ENCODE data around the gene GPR148. TPM values are rescaled to one million over a fixed set of nuclear protein-coding genes. Genes with fewer than 3 reads are reported as not detected.

The GPR148 gene
- total and polyA plus RNA-seq, 2 of the 4 experiments (the other 2 are of a cell fraction) = not detected

- TF ChIP-seq CEBPB (IDR thresholded peaks at IDR 0.05; ENCODE audit: low read depth, low read length) = no peak
- no peak for TF ChIP-seq NFE2L2 (IDR thresholded peaks at IDR 0.05; ENCODE audit: low read depth, low read length)
- TF ChIP-seq MAZ (IDR thresholded peaks at IDR 0.05; ENCODE audit: borderline replicate concordance, low read depth, low read length) = no peak
- no peak for TF ChIP-seq MAFK (IDR thresholded peaks at IDR 0.05; ENCODE audit: low read depth, low read length)
- no peak for TF ChIP-seq USF2 (IDR thresholded peaks at IDR 0.05; ENCODE audit: low read depth, low read length)
- no peak for TF ChIP-seq POLR2A (IDR thresholded peaks at IDR 0.05; ENCODE audit: low read depth, low read length)
- no peak for TF ChIP-seq FOS (IDR thresholded peaks at IDR 0.05; ENCODE audit: low read depth, low read length)
- TF ChIP-seq CTCF (conservative IDR thresholded peaks at IDR 0.05; ENCODE audit: low read depth, low read length) = no peak
- no peak for TF ChIP-seq CHD1 (IDR thresholded peaks at IDR 0.05; ENCODE audit: low read depth, low read length)
- in situ Hi-C loops (cut with MboI; ENCODE audit: low sequenced_read_pairs) (no loop called here), intact Hi-C loops (cut with micrococcal nuclease) (no loop called here), dilution Hi-C loops (cut with HindIII; ENCODE audit: low sequenced_read_pairs, unreplicated experiment) (no loop called here)
- no peak overlapping the region for H3K9ac ChIP-seq (ENCODE audit: low read depth, low read length)
- H2BK20ac ChIP-seq (ENCODE audit: low read depth, low read length) = no peak overlapping the region
- no peak for ATAC-seq (ENCODE audit: low read depth)
- no peaks in the 10 kb centered on the region for H3K79me1 ChIP-seq (ENCODE audit: low read depth in 1 of 2, low read length in 2 of 2)
- H3K27ac ChIP-seq (ENCODE audit: insufficient read depth, low read length) = no peak overlapping the region
- H3K23ac ChIP-seq (ENCODE audit: low read depth, low read length) = no peak overlapping the region
- H3K4me1 ChIP-seq (ENCODE audit: control insufficient read depth, insufficient read depth, low read length) = no peaks in the 10 kb centered on the region
- no peak for DNase-seq
- 37% methylated on average over 7 of the region's 8 CpGs; no CpG with 5 or more reads in 1 of the 2 experiments for WGBS, 2 experiments (ENCODE audit: extremely low coverage in 2 of 2, insufficient read length in 1 of 2)
- H2BK5ac ChIP-seq (ENCODE audit: low read depth, low read length, poor library complexity, severe bottlenecking) = no peak overlapping the region
- H2BK15ac ChIP-seq (ENCODE audit: low read depth, low read length) = no peak overlapping the region
- H3K36me3 ChIP-seq (ENCODE audit: control insufficient read depth, insufficient read depth, low read length) = no peaks in the 10 kb centered on the region
- H2BK120ac ChIP-seq (ENCODE audit: low read depth, low read length) = no peak overlapping the region
- ChIA-PET POLR2A (ENCODE audit: unreplicated experiment) (no interaction called here), CTCF (no interaction called here)
- H2AK9ac ChIP-seq (replicated peaks; ENCODE audit: low read depth, low read length, poor library complexity) = no peak overlapping the region
- 0 out of 2 replicates have a peak, but pooled peaks cover under 1% of the 10 kb centered on the region for H3K9me3 ChIP-seq (ENCODE audit: control insufficient read depth, insufficient read depth, low read length)
- no TSS peak for BruUV-seq (replicated peaks)
- H4K5ac ChIP-seq (ENCODE audit: low read depth, low read length) = no peak overlapping the region
- H3K4me2 ChIP-seq (ENCODE audit: low read depth, low read length) = no peak overlapping the region
- no peak overlapping the region for H2AK5ac ChIP-seq (ENCODE audit: low read depth, low read length)
- no peak overlapping the region for H4K8ac ChIP-seq (ENCODE audit: low read depth in 2 of 2, low read length in 2 of 2)
- H4K20me1 ChIP-seq (ENCODE audit: insufficient read depth, low read length) = no peaks in the 10 kb centered on the region
- H2AFZ ChIP-seq (replicated peaks; ENCODE audit: low read length, poor library complexity) = no peak overlapping the region
- H3K56ac ChIP-seq (ENCODE audit: extremely low read depth, insufficient read depth, low read length) = no peak overlapping the region
- no peak overlapping the region for H3K14ac ChIP-seq (replicated peaks; ENCODE audit: low read depth, low read length)
- no peaks in the 10 kb centered on the region for H3K9me1 ChIP-seq (ENCODE audit: insufficient read depth, low read length)
- H4K91ac ChIP-seq (ENCODE audit: insufficient read depth, low read depth, low read length) = no peak overlapping the region
- H3K18ac ChIP-seq (ENCODE audit: low read depth, low read length) = no peak overlapping the region
- H3K27me3 ChIP-seq (ENCODE audit: control insufficient read depth, insufficient read depth, low read length) = no peaks in the 10 kb centered on the region
- no peak overlapping the region for H3K4me3 ChIP-seq (ENCODE audit: insufficient read depth, low read depth, low read length)
- H3K4ac ChIP-seq (ENCODE audit: low read depth, low read length) = no peak overlapping the region
Observed at GRCh38 chr2:130743278-130743677, 14.4 kb downstream of the GPR148 start.

Measured in IMR-90 (cell line).